ENCODE data around the gene RANBP10. TPM values are rescaled to one million over a fixed set of nuclear protein-coding genes. Genes with fewer than 3 reads are reported as not detected.

Gene RANBP10
- polyA plus RNA-seq, 2 of the 4 experiments (the other 2 are of a cell fraction), result 7.5 to 9.8 TPM

GRCh38 chr16:67718668-67719047 lies 87.7 kb downstream of the RANBP10 start:
- Histone ChIP-seq H3K4me3 (peak overlapping the region; percentile 90), H3K9me3 (no peaks in the 10 kb centered on the region), H3K27ac (peak overlapping the region; percentile 85 to 92), H3K4me2 (peak overlapping the region; percentile 95), H3K4me1 (peaks cover 15% of the 10 kb centered on the region)
- DNase-seq (ENCODE audit: low read depth in 1 of 2, low spot score in 1 of 2) (no peak), ATAC-seq (peak in 1 of 2 experiments; percentile 40; a peak in 3 of 6 replicates), FAIRE-seq (no peak)
- TF ChIP-seq PBX3 (IDR thresholded peaks at IDR 0.05), result no peak
- POLR2A ChIA-PET, result interaction anchor here (1.0 kb wide), 2 partner anchors 88 to 115 kb away, joined by 4 to 8 read pairs; partner anchors contain the start of genes RANBP10 and TSNAXIP1
- CTCF ChIA-PET, result interaction anchor here (1.0 to 3.7 kb wide), 4 partner anchors 21 to 197 kb away, joined by 5 to 12 read pairs (median 7); no protein-coding TSS in a partner anchor
- WGBS (ENCODE audit: missing lambda C conversion rate), result under 1% methylated on average over 13 of the region's 14 CpGs

GRCh38 chr16:67716097-67716496 lies 90.3 kb downstream of the RANBP10 start:
- Histone ChIP-seq H3K4me1 (peaks cover 15% of the 10 kb centered on the region), H3K4me2 (no peak overlapping the region), H3K4me3 (no peak overlapping the region), H3K27ac (no peak overlapping the region), H3K9me3 (no peaks in the 10 kb centered on the region)
- TF ChIP-seq EP300 (IDR thresholded peaks at IDR 0.05) (no peak), ZFP36 (IDR thresholded peaks at IDR 0.05; ENCODE audit: borderline replicate concordance, partially characterized antibody) (no peak), ELK1 (IDR thresholded peaks at IDR 0.05; ENCODE audit: low read depth, low read length) (no peak), MAX (IDR thresholded peaks at IDR 0.05) (no peak), NR3C1 (IDR thresholded peaks at IDR 0.05) (no peak), CEBPB (IDR thresholded peaks at IDR 0.05) (no peak), KDM5A (IDR thresholded peaks at IDR 0.05) (no peak), NPAS2 (CRISPR knock-in tag; IDR thresholded peaks at IDR 0.05; ENCODE audit: borderline replicate concordance) (no peak), ZC3H11A (IDR thresholded peaks at IDR 0.05) (no peak), TP53 (CRISPR knock-in tag; IDR thresholded peaks at IDR 0.05) (no peak), MYC (IDR thresholded peaks at IDR 0.05; ENCODE audit: borderline replicate concordance, low read length) (no peak)
- WGBS (ENCODE audit: missing lambda C conversion rate), result 90% methylated on average over 2 of the region's 2 CpGs
- FAIRE-seq (no peak), ATAC-seq (no peak), DNase-seq (ENCODE audit: low read depth in 1 of 2, low spot score in 1 of 2) (no peak)
- ChIA-PET CTCF (no interaction called here), POLR2A (no interaction called here)

- Histone ChIP-seq H3K27ac (no peak overlapping the region), H3K9me3 (no peaks in the 10 kb centered on the region), H3K4me3 (no peak overlapping the region), H3K4me2 (no peak overlapping the region), H3K4me1 (peaks cover 8% of the 10 kb centered on the region)
- TF ChIP-seq NFE2L2 (conservative IDR thresholded peaks at IDR 0.05; ENCODE audit: low read length) (no peak), TP53 (CRISPR knock-in tag; IDR thresholded peaks at IDR 0.05) (no peak), RARB (CRISPR knock-in tag; IDR thresholded peaks at IDR 0.05) (no peak), REST (IDR thresholded peaks at IDR 0.05) (no peak), EP300 (IDR thresholded peaks at IDR 0.05) (no peak), CEBPB (IDR thresholded peaks at IDR 0.05) (no peak), FOSL2 (IDR thresholded peaks at IDR 0.05) (no peak), FOSL2 (CRISPR knock-in tag; IDR thresholded peaks at IDR 0.05) (no peak), BHLHE40 (IDR thresholded peaks at IDR 0.05; ENCODE audit: low read depth, low read length) (no peak)
- ChIA-PET CTCF (interaction anchor here (0.6 to 1.1 kb wide), 2 partner anchors 37 to 102 kb away, joined by 3 to 4 read pairs; no protein-coding TSS in a partner anchor), POLR2A (no interaction called here)
- FAIRE-seq (no peak), DNase-seq (ENCODE audit: low read depth in 1 of 2, low spot score in 1 of 2) (no peak), ATAC-seq (no peak)
- WGBS (ENCODE audit: missing lambda C conversion rate), result 76% methylated on average over 1 of the region's 1 CpG
Measured at GRCh38 chr16:67714522-67714921, 91.8 kb downstream of the RANBP10 start.

All from A549 (cell line).